ENCODE measurements around the gene MYL10. TPM values are rescaled to one million over a fixed set of nuclear protein-coding genes. Genes with fewer than 3 reads are reported as not detected.
"Not testable (repeated sequence)": the region's sequence is repeated elsewhere in the genome, so short reads cannot be mapped to it uniquely, and the experiment has no call there.

Gene MYL10
- total RNA-seq, 2 donors from 2014 or later, result not detected

DNA sequence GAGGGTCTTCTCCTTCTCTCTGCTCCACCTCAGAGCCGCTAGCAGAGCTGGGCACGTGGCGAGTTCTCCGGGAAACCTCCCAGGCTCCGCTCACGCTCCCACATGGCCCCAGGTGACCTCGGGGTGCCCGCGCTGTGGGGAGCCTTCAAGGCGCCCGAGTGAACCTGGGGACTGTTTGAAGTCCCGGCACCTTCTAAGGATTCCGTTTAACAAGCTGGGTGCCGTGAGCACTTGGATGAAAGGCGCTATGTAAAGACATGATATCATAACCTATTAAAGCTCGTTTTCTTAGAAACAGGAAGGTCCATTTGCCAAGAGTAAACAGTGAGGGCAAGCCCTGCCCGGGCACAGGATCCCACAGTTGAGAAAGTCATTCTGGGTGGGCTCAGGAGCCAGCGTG lies 15.8 kb upstream of the MYL10 start:
- DNase-seq (ENCODE audit: low spot score) (no peak), ATAC-seq (ENCODE audit: insufficient number of reproducible peaks, low FRiP score, low read depth) (no peak)
- H3K36me3 ChIP-seq, result no peaks in the 10 kb centered on the region
- H3K4me3 ChIP-seq, result peak overlapping the region; percentile 45
- H3K27me3 ChIP-seq (replicated peaks; ENCODE audit: insufficient read depth), result no peaks in the 10 kb centered on the region
- H3K9me3 ChIP-seq, result no peaks in the 10 kb centered on the region
- H3K27ac ChIP-seq, result no peak overlapping the region
- TF ChIP-seq, protein P1, sequence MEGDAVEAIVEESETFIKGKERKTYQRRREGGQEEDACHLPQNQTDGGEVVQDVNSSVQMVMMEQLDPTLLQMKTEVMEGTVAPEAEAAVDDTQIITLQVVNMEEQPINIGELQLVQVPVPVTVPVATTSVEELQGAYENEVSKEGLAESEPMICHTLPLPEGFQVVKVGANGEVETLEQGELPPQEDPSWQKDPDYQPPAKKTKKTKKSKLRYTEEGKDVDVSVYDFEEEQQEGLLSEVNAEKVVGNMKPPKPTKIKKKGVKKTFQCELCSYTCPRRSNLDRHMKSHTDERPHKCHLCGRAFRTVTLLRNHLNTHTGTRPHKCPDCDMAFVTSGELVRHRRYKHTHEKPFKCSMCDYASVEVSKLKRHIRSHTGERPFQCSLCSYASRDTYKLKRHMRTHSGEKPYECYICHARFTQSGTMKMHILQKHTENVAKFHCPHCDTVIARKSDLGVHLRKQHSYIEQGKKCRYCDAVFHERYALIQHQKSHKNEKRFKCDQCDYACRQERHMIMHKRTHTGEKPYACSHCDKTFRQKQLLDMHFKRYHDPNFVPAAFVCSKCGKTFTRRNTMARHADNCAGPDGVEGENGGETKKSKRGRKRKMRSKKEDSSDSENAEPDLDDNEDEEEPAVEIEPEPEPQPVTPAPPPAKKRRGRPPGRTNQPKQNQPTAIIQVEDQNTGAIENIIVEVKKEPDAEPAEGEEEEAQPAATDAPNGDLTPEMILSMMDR (IDR thresholded peaks at IDR 0.05), result no peak
- peaks cover 0 to 11% of the 10 kb centered on the region in 2 donors for H3K4me1 ChIP-seq (ENCODE audit: control insufficient read depth in 1 of 2, low read depth in 2 of 2)

DNA sequence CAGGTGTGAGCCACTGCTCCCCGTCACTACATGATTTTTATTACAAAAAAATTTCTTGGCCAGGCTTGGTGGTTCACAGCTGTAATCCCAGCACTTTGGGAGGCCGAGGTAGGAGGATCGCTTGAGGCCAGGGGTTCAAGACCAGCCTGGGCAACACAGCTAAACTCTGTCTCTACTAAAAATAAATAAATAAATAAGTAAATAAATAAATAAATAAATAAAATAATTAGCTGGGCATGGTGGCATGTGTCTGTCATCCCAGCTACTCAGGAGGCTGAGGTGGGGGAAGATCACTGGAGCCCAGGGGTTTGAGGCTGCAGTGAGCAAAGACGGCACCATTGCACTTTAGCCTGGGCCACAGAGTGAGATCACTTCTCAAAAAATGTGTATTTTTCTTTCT lies 10.0 kb upstream of the MYL10 start:
- not testable (repeated sequence) for H3K4me3 ChIP-seq; H3K27ac ChIP-seq; H3K4me1 ChIP-seq (ENCODE audit: control insufficient read depth in 1 of 2, low read depth in 2 of 2); H3K9me3 ChIP-seq; ATAC-seq (ENCODE audit: insufficient number of reproducible peaks, low FRiP score, low read depth); H3K27me3 ChIP-seq (replicated peaks; ENCODE audit: insufficient read depth); H3K36me3 ChIP-seq; DNase-seq (ENCODE audit: low spot score)

DNA sequence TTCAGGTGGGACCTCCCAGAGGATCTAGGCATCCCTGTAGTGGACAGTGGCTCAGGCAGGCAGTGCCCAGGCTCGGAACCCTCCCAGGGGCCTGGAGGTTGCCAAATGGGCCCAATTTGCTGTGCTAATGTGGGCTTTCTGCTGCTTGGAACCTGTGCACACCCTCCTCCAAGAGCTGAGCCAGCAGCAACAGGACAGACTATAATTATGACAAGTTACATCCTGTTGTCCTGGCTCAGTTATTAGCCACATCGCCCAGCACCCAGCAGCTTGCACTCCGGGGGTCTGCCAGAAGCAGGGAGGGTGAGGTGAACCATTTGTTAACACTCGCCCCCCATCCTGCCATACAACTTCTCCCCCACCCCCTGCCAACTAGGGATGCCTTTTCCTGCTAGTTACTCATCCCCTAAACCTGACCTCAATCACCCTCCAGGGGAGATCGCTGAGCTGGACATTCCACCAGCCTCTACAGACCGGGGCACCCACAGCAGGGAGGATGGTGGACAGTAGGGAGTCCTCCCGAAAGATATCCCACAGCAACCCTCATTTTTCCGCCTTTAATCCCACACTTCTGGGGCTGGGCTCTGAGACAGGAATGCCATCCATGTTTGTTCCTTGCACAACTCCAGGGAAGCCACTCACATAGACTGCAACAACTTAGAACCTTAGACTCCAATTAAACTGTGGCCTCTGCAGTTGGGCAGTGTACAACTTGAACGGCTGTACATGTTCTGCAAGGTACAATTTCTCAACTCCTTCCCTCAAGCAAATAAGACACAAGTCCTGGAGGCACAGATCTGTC lies 7.9 kb upstream of the MYL10 start:
- Histone ChIP-seq H3K4me3 (no peak overlapping the region), H3K27me3 (replicated peaks; ENCODE audit: insufficient read depth) (no peaks in the 10 kb centered on the region), H3K36me3 (no peaks in the 10 kb centered on the region), H3K9me3 (no peaks in the 10 kb centered on the region), H3K4me1 (ENCODE audit: control insufficient read depth in 1 of 2, low read depth in 2 of 2) (no peaks in the 10 kb centered on the region), H3K27ac (no peak overlapping the region)
- TF ChIP-seq, protein P1 (IDR thresholded peaks at IDR 0.05), result no peak
- no peak for DNase-seq (ENCODE audit: low spot score)
- ATAC-seq (ENCODE audit: insufficient number of reproducible peaks, low FRiP score, low read depth), result no peak

DNA sequence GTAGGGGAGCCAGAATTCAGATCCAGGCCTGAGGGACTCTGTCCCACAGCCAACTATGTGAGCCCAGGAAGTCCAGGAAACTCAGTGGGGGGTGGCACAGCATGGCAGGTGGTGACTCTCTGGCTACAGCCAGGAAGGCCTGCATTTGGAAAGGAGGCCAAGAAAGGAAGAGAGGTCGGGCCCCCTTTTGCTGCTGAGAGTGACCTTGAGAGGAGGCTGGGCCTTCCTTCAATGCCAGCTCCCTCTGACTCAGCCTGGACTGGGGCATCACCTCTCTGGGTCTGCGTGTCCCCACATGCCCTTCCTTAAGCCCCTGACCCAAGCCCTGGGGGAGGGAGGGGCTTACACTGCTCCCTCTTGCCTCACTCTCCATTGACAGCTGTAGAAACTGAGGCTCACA lies 6.4 kb upstream of the MYL10 start:
- DNase-seq (ENCODE audit: low spot score) (no peak), ATAC-seq (ENCODE audit: insufficient number of reproducible peaks, low FRiP score, low read depth) (no peak)
- Histone ChIP-seq H3K36me3 (no peaks in the 10 kb centered on the region), H3K27ac (no peak overlapping the region), H3K9me3 (no peaks in the 10 kb centered on the region), H3K4me1 (ENCODE audit: control insufficient read depth in 1 of 2, low read depth in 2 of 2) (peaks cover 0 to 12% of the 10 kb centered on the region in 2 donors), H3K27me3 (replicated peaks; ENCODE audit: insufficient read depth) (no peaks in the 10 kb centered on the region), H3K4me3 (no peak overlapping the region)
- TF ChIP-seq, protein P1 (IDR thresholded peaks at IDR 0.05), result no peak

DNA sequence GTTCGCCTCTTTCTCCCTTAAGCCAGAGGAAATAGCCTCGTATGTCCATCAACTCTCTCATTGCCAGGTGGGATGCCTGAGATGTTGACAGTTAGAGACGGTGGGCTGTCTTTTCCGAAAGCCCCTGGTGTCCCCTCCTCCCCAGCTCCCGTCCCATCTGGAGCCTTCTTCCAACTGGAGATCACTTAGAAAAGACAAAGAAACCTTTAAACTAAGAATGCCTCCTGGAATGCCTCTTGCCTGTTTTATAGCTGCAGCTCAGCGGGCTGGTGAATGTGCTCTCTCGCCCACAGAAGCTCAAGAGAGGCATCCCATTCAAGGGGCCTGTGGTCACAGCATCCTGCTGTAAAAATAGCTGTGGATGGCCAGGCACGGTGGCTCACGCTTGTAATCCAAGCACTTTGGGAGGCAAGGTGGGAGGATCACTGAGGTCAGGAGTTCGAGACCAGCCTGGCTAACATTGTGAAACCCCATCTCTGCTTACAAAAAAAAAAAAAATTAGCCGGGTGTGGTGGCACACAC lies 5.2 kb upstream of the MYL10 start:
- Histone ChIP-seq H3K9me3 (no peaks in the 10 kb centered on the region), H3K27me3 (replicated peaks; ENCODE audit: insufficient read depth) (no peaks in the 10 kb centered on the region), H3K36me3 (no peaks in the 10 kb centered on the region), H3K27ac (no peak overlapping the region), H3K4me3 (no peak overlapping the region), H3K4me1 (ENCODE audit: control insufficient read depth in 1 of 2, low read depth in 2 of 2) (peaks cover 0 to 12% of the 10 kb centered on the region in 2 donors)
- TF ChIP-seq, protein P1 (IDR thresholded peaks at IDR 0.05), result no peak
- ATAC-seq (ENCODE audit: insufficient number of reproducible peaks, low FRiP score, low read depth), result no peak
- no peak for DNase-seq (ENCODE audit: low spot score)
